ENCODE data around the gene ARMC9. TPM values are rescaled to one million over a fixed set of nuclear protein-coding genes. Genes with fewer than 3 reads are reported as not detected.

The ARMC9 gene
- total RNA-seq, 1 experiment from 2014 or later, result 23.4 TPM

GRCh38 chr2:231213931-231214642 is 15.7 kb downstream of the ARMC9 start:
- Histone ChIP-seq H2AFZ (ENCODE audit: low read length) (no peak overlapping the region), H3K36me3 (ENCODE audit: low read depth, low read length) (no peaks in the 10 kb centered on the region; the same call in 1 of the 2 replicates), H3K9me3 (ENCODE audit: low read length) (no peaks in the 10 kb centered on the region), H3K27me3 (ENCODE audit: low read length) (no peaks in the 10 kb centered on the region), H3K9me2 (replicated peaks; ENCODE audit: low read length) (no peaks in the 10 kb centered on the region), H3K4me2 (ENCODE audit: low read length) (0 out of 2 replicates have a peak overlapping the region, but pooled peaks have one; percentile 15), H3K27ac (ENCODE audit: low read length) (no peak overlapping the region), H3F3A (ENCODE audit: low read length, unreplicated experiment) (peaks cover 4% of the 10 kb centered on the region), H3K79me2 (ENCODE audit: low read length) (no peaks in the 10 kb centered on the region), H3K4me3 (ENCODE audit: low read length) (no peak overlapping the region), H3K9ac (ENCODE audit: low read length) (no peak overlapping the region), H4K20me1 (ENCODE audit: low read length) (no peaks in the 10 kb centered on the region), H3K4me1 (ENCODE audit: insufficient read depth, low read length) (peaks cover 31% of the 10 kb centered on the region)
- intact Hi-C loops (cut with micrococcal nuclease), result loop anchor here (2.0 kb wide), 1 partner anchor 51 kb away; no protein-coding TSS in a partner anchor
- TF ChIP-seq CTCF (conservative IDR thresholded peaks at IDR 0.05; ENCODE audit: low read depth, low read length) (no peak), EZH2phosphoT487 (IDR thresholded peaks at IDR 0.05; ENCODE audit: borderline replicate concordance, low read length) (no peak), EZH2 (IDR thresholded peaks at IDR 0.05; ENCODE audit: low read length, unreplicated experiment) (no peak)
- peak; percentile 65 for DNase-seq
- ChIA-PET POLR2A (ENCODE audit: unreplicated experiment) (no interaction called here), CTCF (no interaction called here)
- no TSS peak for BruUV-seq (replicated peaks)
- no peak for ATAC-seq

GRCh38 chr2:231218366-231218765 is 19.9 kb downstream of the ARMC9 start:
- Histone ChIP-seq H3K79me2 (ENCODE audit: low read length) (no peaks in the 10 kb centered on the region), H4K20me1 (ENCODE audit: low read length) (no peaks in the 10 kb centered on the region), H3K9me2 (replicated peaks; ENCODE audit: low read length) (no peaks in the 10 kb centered on the region), H3K27me3 (ENCODE audit: low read length) (no peaks in the 10 kb centered on the region), H3K9ac (ENCODE audit: low read length) (no peak overlapping the region), H3K4me2 (ENCODE audit: low read length) (no peak overlapping the region), H3K27ac (ENCODE audit: low read length) (no peak overlapping the region), H3K36me3 (ENCODE audit: low read depth, low read length) (peaks cover 4% of the 10 kb centered on the region; the same call in 1 of the 2 replicates), H3K4me3 (ENCODE audit: low read length) (no peak overlapping the region), H3K4me1 (ENCODE audit: insufficient read depth, low read length) (peaks cover 11% of the 10 kb centered on the region), H3K9me3 (ENCODE audit: low read length) (no peaks in the 10 kb centered on the region), H3F3A (ENCODE audit: low read length, unreplicated experiment) (no peaks in the 10 kb centered on the region), H2AFZ (ENCODE audit: low read length) (no peak overlapping the region)
- intact Hi-C loops (cut with micrococcal nuclease), result no loop called here
- POLR2A ChIA-PET (ENCODE audit: unreplicated experiment), result no interaction called here
- no TSS peak for BruUV-seq (replicated peaks)
- ATAC-seq (no peak), DNase-seq (no peak)
- CTCF ChIA-PET, result no interaction called here
- TF ChIP-seq EZH2 (IDR thresholded peaks at IDR 0.05; ENCODE audit: low read length, unreplicated experiment), result no peak
- no peak for TF ChIP-seq EZH2phosphoT487 (IDR thresholded peaks at IDR 0.05; ENCODE audit: borderline replicate concordance, low read length)
- TF ChIP-seq CTCF (conservative IDR thresholded peaks at IDR 0.05; ENCODE audit: low read depth, low read length), result no peak

GRCh38 chr2:231219289-231219688 is 20.9 kb downstream of the ARMC9 start:
- ATAC-seq, result no peak
- CTCF ChIA-PET, result no interaction called here

More at GRCh38 chr2:231219289-231219688, 20.9 kb downstream of the ARMC9 start:
- TF ChIP-seq EZH2phosphoT487 (IDR thresholded peaks at IDR 0.05; ENCODE audit: borderline replicate concordance, low read length) (no peak), EZH2 (IDR thresholded peaks at IDR 0.05; ENCODE audit: low read length, unreplicated experiment) (no peak), CTCF (conservative IDR thresholded peaks at IDR 0.05; ENCODE audit: low read depth, low read length) (no peak)
- H4K20me1 ChIP-seq (ENCODE audit: low read length), result no peaks in the 10 kb centered on the region
- H2AFZ ChIP-seq (ENCODE audit: low read length), result no peak overlapping the region
- H3K9me2 ChIP-seq (replicated peaks; ENCODE audit: low read length), result no peaks in the 10 kb centered on the region
- H3K36me3 ChIP-seq (ENCODE audit: low read depth, low read length), result peaks cover 4% of the 10 kb centered on the region; the same call in 1 of the 2 replicates
- H3F3A ChIP-seq (ENCODE audit: low read length, unreplicated experiment), result no peaks in the 10 kb centered on the region
- no peak overlapping the region for H3K4me2 ChIP-seq (ENCODE audit: low read length)
- BruUV-seq (replicated peaks), result no TSS peak
- peaks cover 3% of the 10 kb centered on the region for H3K4me1 ChIP-seq (ENCODE audit: insufficient read depth, low read length)
- intact Hi-C loops (cut with micrococcal nuclease), result no loop called here
- DNase-seq, result no peak
- H3K79me2 ChIP-seq (ENCODE audit: low read length), result no peaks in the 10 kb centered on the region
- no peaks in the 10 kb centered on the region for H3K9me3 ChIP-seq (ENCODE audit: low read length)
- H3K9ac ChIP-seq (ENCODE audit: low read length), result no peak overlapping the region
- POLR2A ChIA-PET (ENCODE audit: unreplicated experiment), result no interaction called here
- no peaks in the 10 kb centered on the region for H3K27me3 ChIP-seq (ENCODE audit: low read length)
- H3K27ac ChIP-seq (ENCODE audit: low read length), result no peak overlapping the region
- H3K4me3 ChIP-seq (ENCODE audit: low read length), result no peak overlapping the region

Data from PC-3 (cell line).